Epithelial cell of prostate (primary cell): ENCODE measurements around the gene FAT3.

ENCODE experiments used
- DNase-seq: peaks from one replicate; pipeline ENCODE4 v3.0.0-alpha.2; 2011; ENCODE audit warnings: low read depth, low spot score
- H3K27ac ChIP-seq: fragments of 450-650 bp; 2 replicates; pipeline ENCODE4 v1.5.1; 2017; ENCODE audit warnings: mild to moderate bottlenecking

Gene FAT3

GRCh38 chr11:92224407-92225124 is at the start of gene FAT3:
Gene FAT3 (plus strand): TSS chr11:92224818. CDS start chr11:92352113, 127,295 bp downstream.
- DNase-seq = no peak
- H3K27ac ChIP-seq = no peak within 1 kb of the TSS

GRCh38 chr11:92179017-92179670 is 45.5 kb upstream of the FAT3 start:
- no peak for DNase-seq
- H3K27ac ChIP-seq = no peak overlapping the region

- peak overlapping the region; percentile 49 for H3K27ac ChIP-seq
- no peak for DNase-seq
Measured at GRCh38 chr11:92180226-92180625, 44.4 kb upstream of the FAT3 start.

GRCh38 chr11:92180664-92181251 is 43.9 kb upstream of the FAT3 start:
- H3K27ac ChIP-seq = peak overlapping the region; percentile 49

GRCh38 chr11:92190535-92191206 is 33.9 kb upstream of the FAT3 start:
- H3K27ac ChIP-seq = no peak overlapping the region
- DNase-seq = no peak

More at GRCh38 chr11:92180664-92181251, 43.9 kb upstream of the FAT3 start:
- DNase-seq = peak; percentile 70

- no peak for DNase-seq
- H3K27ac ChIP-seq = no peak overlapping the region
Measured at GRCh38 chr11:92192141-92192540, 32.5 kb upstream of the FAT3 start.

GRCh38 chr11:92198268-92198667 is 26.4 kb upstream of the FAT3 start:
- no peak overlapping the region for H3K27ac ChIP-seq
- no peak for DNase-seq

- DNase-seq = no peak
- no peak overlapping the region for H3K27ac ChIP-seq
Measured at GRCh38 chr11:92199991-92200390, 24.6 kb upstream of the FAT3 start.

- DNase-seq = no peak
- H3K27ac ChIP-seq = no peak overlapping the region
Measured at GRCh38 chr11:92204731-92205130, 19.9 kb upstream of the FAT3 start.

GRCh38 chr11:92206441-92206840 is 18.2 kb upstream of the FAT3 start:
- H3K27ac ChIP-seq = no peak overlapping the region
- DNase-seq = no peak

GRCh38 chr11:92211576-92212167 is 12.9 kb upstream of the FAT3 start:
- DNase-seq = no peak
- H3K27ac ChIP-seq = no peak overlapping the region

- DNase-seq = no peak
- no peak overlapping the region for H3K27ac ChIP-seq
Measured at GRCh38 chr11:92212530-92212929, 12.1 kb upstream of the FAT3 start.

- no peak overlapping the region for H3K27ac ChIP-seq
- DNase-seq = peak; percentile 14
Measured at GRCh38 chr11:92216789-92217188, 7.8 kb upstream of the FAT3 start.

GRCh38 chr11:92219476-92219875 is 5.1 kb upstream of the FAT3 start:
- H3K27ac ChIP-seq = no peak overlapping the region
- no peak for DNase-seq

- no peak overlapping the region for H3K27ac ChIP-seq
- DNase-seq = no peak
Measured at GRCh38 chr11:92222701-92223100, 1.9 kb upstream of the FAT3 start.

- H3K27ac ChIP-seq = no peak overlapping the region
- DNase-seq = no peak
Measured at GRCh38 chr11:92224054-92224406, 588 bp upstream of the FAT3 start.

GRCh38 chr11:92225125-92225567 is 528 bp downstream of the FAT3 start:
- DNase-seq = no peak
- H3K27ac ChIP-seq = no peak overlapping the region

- H3K27ac ChIP-seq = no peak overlapping the region
- DNase-seq = no peak
Measured at GRCh38 chr11:92225568-92226330, 1.1 kb downstream of the FAT3 start.

- DNase-seq = no peak
- no peak overlapping the region for H3K27ac ChIP-seq
Measured at GRCh38 chr11:92226331-92227229, 2.0 kb downstream of the FAT3 start.
